IgD-negative memory B cell (primary cell): ENCODE measurements around the gene AJAP1. TPM values are rescaled to one million over a fixed set of nuclear protein-coding genes. Genes with fewer than 3 reads are reported as not detected.

Experiments
- H3K27ac Mint-ChIP-seq, 3 donors: one replicate each; pipeline ENCODE4 v1.8.0; 2020 to 2022; ENCODE audit warnings: mild to moderate bottlenecking in 3 of 3, mixed read lengths in 3 of 3, moderate library complexity in 1 of 3
- H3K27me3 Mint-ChIP-seq: one replicate; pipeline ENCODE4 v1.8.0; 2021; ENCODE audit warnings: mixed read lengths
- H3K36me3 Mint-ChIP-seq: one replicate; pipeline ENCODE4 v1.8.0; 2020; ENCODE audit warnings: mild to moderate bottlenecking, mixed read lengths
- H3K4me1 Mint-ChIP-seq, 3 donors: one replicate each; pipeline ENCODE4 v1.8.0; 2020 to 2022; ENCODE audit warnings: mixed read lengths in 3 of 3, mild to moderate bottlenecking in 1 of 3
- H3K4me3 Mint-ChIP-seq, 4 donors: one replicate each; pipeline ENCODE4 v1.8.0; 2020 to 2022; ENCODE audit warnings: mild to moderate bottlenecking in 4 of 4, mixed read lengths in 4 of 4, moderate library complexity in 3 of 4
- H3K9me3 Mint-ChIP-seq, 3 donors: one replicate each; pipeline ENCODE4 v1.8.0; 2020 to 2021; ENCODE audit warnings: mixed read lengths in 3 of 3, mild to moderate bottlenecking in 1 of 3
- polyA plus RNA-seq: library from polyadenylated mRNA; unstranded; fragments of 300-500 nt; fragmentation: Illumina TruSeq; gene quantifications from one replicate; pipeline ENCODE4 v1.2.3, GENCODE V29; 2021

The AJAP1 gene
- polyA plus RNA-seq, 1 donor from 2014 or later = not detected

- H3K9me3 Mint-ChIP-seq = no peaks in the 10 kb centered on the region
- H3K36me3 Mint-ChIP-seq = no peaks in the 10 kb centered on the region
- H3K4me1 Mint-ChIP-seq = peaks cover 0 to 1% (median 0%) of the 10 kb centered on the region in 3 donors
- no peak overlapping the region for H3K27ac Mint-ChIP-seq
- H3K4me3 Mint-ChIP-seq = no peak overlapping the region
- H3K27me3 Mint-ChIP-seq = peaks cover 2% of the 10 kb centered on the region
These were observed 30.2 kb upstream of the AJAP1 start for GRCh38 chr1:4624141-4624715.

DNA sequence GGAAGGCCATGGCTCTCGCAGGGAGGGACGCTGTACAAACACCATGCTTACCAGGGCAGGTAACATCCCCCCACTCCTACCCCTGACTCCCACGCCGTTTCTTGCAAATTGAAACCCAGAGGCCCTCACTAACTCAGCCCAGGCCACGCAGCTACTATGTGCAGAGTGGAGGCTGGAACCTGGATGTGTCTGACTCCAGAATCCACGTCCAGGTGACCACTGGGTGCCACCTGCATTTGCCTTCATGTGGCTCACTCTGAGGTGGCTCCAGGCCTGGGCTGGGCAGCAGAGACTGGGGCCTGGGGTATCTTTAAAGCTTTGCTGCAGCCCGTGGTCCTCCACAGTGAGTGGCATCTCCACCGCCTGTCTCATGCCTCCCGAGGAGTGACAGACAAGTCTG is 29.6 kb upstream of the AJAP1 start:
- Mint-ChIP-seq H3K27me3 (peaks cover 2% of the 10 kb centered on the region), H3K36me3 (no peaks in the 10 kb centered on the region), H3K27ac (no peak overlapping the region), H3K4me1 (peaks cover 0 to 2% (median 0%) of the 10 kb centered on the region in 3 donors), H3K4me3 (no peak overlapping the region), H3K9me3 (no peaks in the 10 kb centered on the region)

DNA sequence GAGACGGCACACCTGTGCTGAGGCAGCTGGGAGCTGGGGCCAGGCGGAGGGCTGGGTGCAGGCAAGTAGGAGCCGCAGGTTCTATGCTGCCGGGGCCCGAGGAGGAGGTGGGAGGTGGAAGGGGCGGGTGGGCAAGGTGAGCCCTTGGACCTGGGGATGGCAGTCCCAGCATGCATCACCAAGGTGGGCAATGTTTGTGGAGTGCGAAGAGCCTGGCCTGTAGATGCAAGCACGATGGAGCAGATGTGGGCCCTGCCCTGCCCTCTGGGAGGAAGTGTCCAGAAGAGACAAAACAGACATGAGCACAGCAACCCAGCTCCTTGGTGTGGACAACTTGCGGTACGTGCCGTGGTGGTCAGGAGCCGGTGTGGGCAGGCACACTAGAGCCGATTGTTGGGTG is 28.3 kb upstream of the AJAP1 start:
- Mint-ChIP-seq H3K27me3 (peaks cover 2% of the 10 kb centered on the region), H3K36me3 (no peaks in the 10 kb centered on the region), H3K27ac (no peak overlapping the region), H3K4me3 (no peak overlapping the region), H3K4me1 (peaks cover 0 to 1% (median 0%) of the 10 kb centered on the region in 3 donors), H3K9me3 (no peaks in the 10 kb centered on the region)

DNA sequence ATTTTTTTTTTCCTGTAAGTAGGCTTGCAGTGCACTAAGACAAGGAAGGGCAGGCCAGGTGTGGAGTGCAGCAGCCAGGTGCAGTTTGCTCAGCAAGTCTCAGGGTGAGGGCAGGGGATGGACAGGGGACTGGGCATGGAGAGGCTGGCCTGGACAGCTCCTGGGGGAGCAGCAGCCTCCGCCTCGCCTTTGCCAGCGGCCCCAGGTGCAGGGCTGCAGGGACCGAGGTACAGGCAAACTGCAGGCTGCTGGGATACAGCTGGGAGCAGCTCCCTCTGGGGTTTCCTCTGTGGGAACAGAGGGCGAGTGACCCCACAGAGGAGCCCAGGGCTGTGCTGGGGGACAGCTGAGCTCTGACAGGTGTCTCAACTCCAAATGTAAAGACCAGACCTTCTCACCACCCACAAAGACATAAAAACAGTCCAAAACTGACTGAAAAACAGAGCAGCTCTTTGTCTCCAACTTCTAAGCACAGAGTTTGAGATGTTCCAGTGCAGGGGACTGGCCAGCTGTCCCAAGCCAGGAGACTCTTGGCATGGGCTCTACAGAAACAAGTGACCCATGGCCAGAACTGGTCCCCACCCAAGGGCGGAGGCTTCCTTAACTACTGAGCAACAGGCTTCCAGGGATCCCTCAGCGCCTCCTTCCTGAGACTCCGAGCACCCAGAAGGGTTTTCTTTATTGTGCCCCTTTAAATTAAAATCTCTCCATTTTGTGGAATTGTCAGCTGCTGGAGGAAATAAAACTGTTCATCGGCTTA is 27.7 kb upstream of the AJAP1 start:
- Mint-ChIP-seq H3K27ac (no peak overlapping the region), H3K4me3 (no peak overlapping the region), H3K4me1 (peaks cover 0 to 1% (median 0%) of the 10 kb centered on the region in 3 donors), H3K36me3 (no peaks in the 10 kb centered on the region), H3K9me3 (no peaks in the 10 kb centered on the region), H3K27me3 (peaks cover 2% of the 10 kb centered on the region)

GRCh38 chr1:4627353-4627752 is 27.1 kb upstream of the AJAP1 start:
- Mint-ChIP-seq H3K27me3 (peaks cover 2% of the 10 kb centered on the region), H3K4me1 (peaks cover 0 to 1% (median 0%) of the 10 kb centered on the region in 3 donors), H3K27ac (no peak overlapping the region), H3K4me3 (no peak overlapping the region), H3K9me3 (no peaks in the 10 kb centered on the region), H3K36me3 (no peaks in the 10 kb centered on the region)

- Mint-ChIP-seq H3K4me3 (no peak overlapping the region), H3K27ac (no peak overlapping the region), H3K9me3 (no peaks in the 10 kb centered on the region), H3K27me3 (peaks cover 2% of the 10 kb centered on the region), H3K4me1 (peaks cover 0 to 1% (median 0%) of the 10 kb centered on the region in 3 donors), H3K36me3 (no peaks in the 10 kb centered on the region)
These were observed 25.4 kb upstream of the AJAP1 start for GRCh38 chr1:4628992-4629391.

DNA sequence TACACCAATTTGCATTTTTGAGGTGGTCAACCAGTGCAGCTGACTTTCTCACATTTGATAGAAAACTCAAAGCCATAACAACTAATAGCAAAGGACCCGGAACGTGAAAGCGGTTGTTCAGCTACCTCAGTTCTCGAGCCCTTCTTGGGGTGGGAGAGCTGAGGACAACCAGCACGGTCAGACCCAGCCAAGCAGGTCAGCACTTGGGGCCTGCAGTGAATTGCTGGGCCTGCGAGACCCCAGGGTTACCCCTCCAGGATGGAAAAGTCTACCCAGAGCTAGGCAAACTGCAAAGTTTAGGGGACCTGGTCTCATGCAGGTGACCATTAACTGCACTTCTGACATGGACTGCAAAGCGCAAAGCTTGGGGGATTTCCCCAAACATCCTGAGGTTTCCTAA is 23.8 kb upstream of the AJAP1 start:
- Mint-ChIP-seq H3K9me3 (no peaks in the 10 kb centered on the region), H3K4me3 (no peak overlapping the region), H3K27ac (no peak overlapping the region), H3K4me1 (peaks cover 0 to 1% (median 0%) of the 10 kb centered on the region in 3 donors), H3K36me3 (no peaks in the 10 kb centered on the region), H3K27me3 (peaks cover 2% of the 10 kb centered on the region)

GRCh38 chr1:4631321-4631720 is 23.1 kb upstream of the AJAP1 start:
- H3K27ac Mint-ChIP-seq = no peak overlapping the region
- H3K9me3 Mint-ChIP-seq = no peaks in the 10 kb centered on the region
- H3K36me3 Mint-ChIP-seq = no peaks in the 10 kb centered on the region
- H3K4me1 Mint-ChIP-seq = peaks cover 0 to 1% (median 0%) of the 10 kb centered on the region in 3 donors
- H3K4me3 Mint-ChIP-seq = no peak overlapping the region
- peaks cover 3% of the 10 kb centered on the region for H3K27me3 Mint-ChIP-seq

- Mint-ChIP-seq H3K27me3 (peaks cover 7% of the 10 kb centered on the region), H3K4me1 (peaks cover 0 to 1% (median 0%) of the 10 kb centered on the region in 3 donors), H3K36me3 (no peaks in the 10 kb centered on the region), H3K27ac (no peak overlapping the region), H3K9me3 (no peaks in the 10 kb centered on the region), H3K4me3 (no peak overlapping the region)
These were observed 21.1 kb upstream of the AJAP1 start for GRCh38 chr1:4633346-4633745.

- H3K27me3 Mint-ChIP-seq = peaks cover 7% of the 10 kb centered on the region
- no peaks in the 10 kb centered on the region for H3K36me3 Mint-ChIP-seq
- no peaks in the 10 kb centered on the region for H3K9me3 Mint-ChIP-seq
- peak overlapping the region in 1 of 4 donors; percentile 8 for H3K4me3 Mint-ChIP-seq
- H3K27ac Mint-ChIP-seq = no peak overlapping the region
- H3K4me1 Mint-ChIP-seq = peaks cover 0 to 1% (median 0%) of the 10 kb centered on the region in 3 donors
These were observed 20.1 kb upstream of the AJAP1 start for GRCh38 chr1:4634156-4634792.

DNA sequence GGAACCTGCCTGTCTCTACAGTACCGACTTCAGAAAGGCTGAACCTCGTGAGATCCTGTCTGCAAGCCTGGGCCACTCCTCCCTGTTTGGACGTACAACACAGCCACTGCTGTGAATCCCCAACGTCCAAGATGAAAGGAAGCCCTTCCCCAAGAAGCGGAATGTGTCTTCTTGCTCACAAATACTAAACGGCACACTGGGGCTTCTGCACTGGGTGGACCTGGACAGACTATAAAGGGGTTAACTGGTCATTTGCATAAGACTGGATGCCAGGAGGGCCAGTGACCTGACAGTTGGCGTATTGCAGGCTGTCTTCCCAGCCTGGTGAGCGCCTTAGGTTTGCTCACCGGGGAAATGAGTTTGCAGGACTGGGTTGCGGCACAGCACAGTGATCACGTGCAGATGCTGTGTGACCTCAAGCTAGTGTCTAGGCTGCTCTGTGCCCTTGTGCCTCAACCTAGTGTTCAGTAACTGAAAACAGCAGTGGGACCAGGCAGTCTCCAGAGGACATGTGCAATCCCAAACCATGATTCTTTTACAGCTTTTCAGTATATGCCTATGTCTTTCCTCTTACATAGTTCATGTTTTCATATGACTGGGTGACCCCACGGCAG is 19.5 kb upstream of the AJAP1 start:
- H3K9me3 Mint-ChIP-seq = no peaks in the 10 kb centered on the region
- no peak overlapping the region for H3K27ac Mint-ChIP-seq
- H3K36me3 Mint-ChIP-seq = no peaks in the 10 kb centered on the region
- peaks cover 7% of the 10 kb centered on the region for H3K27me3 Mint-ChIP-seq
- H3K4me1 Mint-ChIP-seq = no peaks in the 10 kb centered on the region
- H3K4me3 Mint-ChIP-seq = peak overlapping the region in 1 of 4 donors; percentile 8

- no peaks in the 10 kb centered on the region for H3K4me1 Mint-ChIP-seq
- no peaks in the 10 kb centered on the region for H3K9me3 Mint-ChIP-seq
- H3K36me3 Mint-ChIP-seq = no peaks in the 10 kb centered on the region
- peak overlapping the region in 1 of 3 donors; percentile 67 for H3K27ac Mint-ChIP-seq
- no peak overlapping the region for H3K4me3 Mint-ChIP-seq
- peaks cover 5% of the 10 kb centered on the region for H3K27me3 Mint-ChIP-seq
These were observed 18.2 kb upstream of the AJAP1 start for GRCh38 chr1:4636186-4636585.

DNA sequence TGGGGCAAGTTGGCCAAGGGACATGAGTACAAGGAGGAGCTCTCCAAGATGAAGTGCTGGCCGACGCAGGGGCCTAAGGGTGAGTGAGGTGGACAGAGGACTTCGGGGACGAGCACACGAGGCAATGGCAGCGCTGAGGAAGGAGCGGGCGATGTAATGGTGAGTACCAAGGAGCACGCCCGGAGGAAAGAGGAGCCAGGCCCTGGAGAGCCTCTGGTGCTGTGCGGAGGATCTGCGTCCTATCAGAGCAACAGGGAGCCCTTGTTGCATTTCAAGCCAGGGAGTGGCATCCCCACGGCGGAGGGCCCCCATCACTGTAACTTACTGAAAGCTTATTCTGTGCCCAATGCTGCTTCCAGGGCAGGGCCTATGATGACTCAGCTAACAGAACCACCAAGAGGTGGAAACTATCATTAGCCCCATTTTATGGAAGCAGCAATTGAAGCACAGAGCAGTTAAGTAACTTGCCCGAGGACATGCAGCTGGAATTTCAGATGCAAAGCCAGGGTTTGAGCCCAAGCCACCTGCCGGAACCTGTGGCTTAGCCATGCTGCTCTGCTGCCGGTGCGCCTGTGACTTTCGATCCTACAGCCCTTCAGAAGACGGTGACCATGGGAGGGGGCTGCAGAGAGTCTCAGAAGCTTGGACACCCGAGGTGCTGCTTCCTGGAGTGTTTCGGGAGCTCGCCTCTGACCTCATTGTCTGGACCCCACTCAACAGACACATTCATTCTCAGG is 17.6 kb upstream of the AJAP1 start:
- H3K27me3 Mint-ChIP-seq = peaks cover 5% of the 10 kb centered on the region
- peak overlapping the region in 1 of 3 donors; percentile 67 for H3K27ac Mint-ChIP-seq
- H3K4me1 Mint-ChIP-seq = no peaks in the 10 kb centered on the region
- H3K9me3 Mint-ChIP-seq = no peaks in the 10 kb centered on the region
- H3K36me3 Mint-ChIP-seq = no peaks in the 10 kb centered on the region
- H3K4me3 Mint-ChIP-seq = no peak overlapping the region

DNA sequence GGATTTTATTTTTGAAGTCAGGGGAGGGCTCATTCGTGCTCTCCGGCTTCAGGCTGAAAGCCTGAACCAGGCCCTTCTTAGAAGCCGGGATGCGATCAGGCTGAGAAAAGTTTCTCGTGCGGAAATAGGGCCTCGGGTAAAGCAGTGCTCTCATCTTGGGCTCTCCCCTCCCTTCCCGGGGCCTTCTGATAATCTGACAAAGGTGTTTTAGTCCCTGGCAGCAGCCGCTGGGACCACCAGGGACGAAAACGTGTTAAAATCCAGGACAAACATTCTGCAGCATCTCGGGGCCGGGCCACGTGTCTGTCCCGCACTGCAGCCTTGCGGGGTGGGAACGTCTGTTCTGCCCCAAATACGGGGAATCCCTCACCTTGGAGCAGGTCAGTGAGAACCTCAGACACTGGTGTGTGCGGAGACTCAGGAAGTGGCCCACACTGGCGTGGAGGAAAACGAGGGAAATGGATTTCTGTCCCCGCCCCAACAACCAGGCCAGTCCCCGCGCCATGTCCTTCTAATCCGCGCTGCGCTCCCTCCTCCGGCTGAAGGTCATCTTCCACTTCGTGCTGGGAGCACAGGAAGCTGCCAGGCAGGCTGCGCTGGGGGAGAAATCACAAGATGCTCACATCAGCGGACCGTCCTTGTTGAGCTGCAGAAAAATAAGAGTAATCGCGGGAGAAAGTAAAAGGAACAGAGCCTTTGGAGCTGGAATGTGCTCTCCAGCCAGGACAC is 16.6 kb upstream of the AJAP1 start:
- Mint-ChIP-seq H3K4me1 (no peaks in the 10 kb centered on the region), H3K36me3 (no peaks in the 10 kb centered on the region), H3K27ac (no peak overlapping the region), H3K27me3 (peaks cover 5% of the 10 kb centered on the region), H3K9me3 (no peaks in the 10 kb centered on the region), H3K4me3 (no peak overlapping the region)
